Panc1 (cell line): ENCODE results near the gene SLC8A1. TPM values are rescaled to one million over a fixed set of nuclear protein-coding genes. Genes with fewer than 3 reads are reported as not detected.
A peak's percentile ranks its signal among the peaks of the same experiment; 100 is the strongest.

Experiments
- ATAC-seq: fragments of 200-7000 bp; cut with Tn5 transposase; 2 replicates; pipeline ENCODE4 v1.9.1; 2020; ENCODE audit warnings: mild to moderate bottlenecking, moderate library complexity
- Bru-seq: library from RNA; stranded (reverse); fragments of 400-500 nt; gene quantifications from one replicate; lab custom pipeline; 2021; lab: Mats Ljungman, UMichigan
- BruChase-seq, 2 experiments: library from RNA; stranded (reverse); fragments of 400-500 nt; gene quantifications; one replicate each; lab custom pipeline; 2021; lab: Mats Ljungman, UMichigan
- BruUV-seq: library from RNA; stranded (reverse); fragments of 400-500 nt; replicated peaks from 2 replicates; lab custom pipeline; 2021; lab: Mats Ljungman, UMichigan
- CTCF ChIA-PET: fragments of 300-600 bp; sonication (Branson Sonifier 250); formaldehyde crosslinking; loops from one replicate; lab custom pipeline; 2022; ENCODE audit warnings: antibody characterized with exemption; lab: Charles Lee
- POLR2A ChIA-PET: fragments of 300-600 bp; sonication (Branson Sonifier 250); formaldehyde crosslinking; loops from one replicate; lab custom pipeline; 2022; ENCODE audit warnings: antibody characterized with exemption; lab: Charles Lee
- DNase-seq: peaks from one replicate; pipeline ENCODE4 v3.0.0-alpha.2; 2010; ENCODE audit warnings: low read depth, low spot score
- H3K27ac ChIP-seq: 2 replicates; pipeline ENCODE4 v1.5.1; 2011; ENCODE audit warnings: mild to moderate bottlenecking, low read length, inconsistent platforms
- H3K27me3 ChIP-seq: fragments of 200-500 bp; sonication (Bioruptor generic); 2 replicates; pipeline ENCODE4 v1.6.0; 2014; ENCODE audit warnings: low read length, inconsistent platforms; ENCODE audit not compliant: control insufficient read depth, insufficient read depth
- H3K36me3 ChIP-seq: fragments of 200-500 bp; sonication (Bioruptor generic); 2 replicates; pipeline ENCODE4 v1.5.1; 2014; ENCODE audit warnings: inconsistent platforms, mild to moderate bottlenecking, low read length, moderate library complexity; ENCODE audit not compliant: control insufficient read depth, insufficient read depth
- H3K4me1 ChIP-seq: 2 replicates; pipeline ENCODE4 v1.5.1; 2011; ENCODE audit warnings: inconsistent platforms, mild to moderate bottlenecking, low read length, moderate library complexity; ENCODE audit not compliant: control insufficient read depth, insufficient read depth
- H3K4me3 ChIP-seq, 2 experiments: 2 replicates each; pipeline ENCODE4 v1.5.1; 2011 to 2012; ENCODE audit warnings: low read depth in 2 of 2, low read length in 2 of 2, mild to moderate bottlenecking in 2 of 2, inconsistent platforms in 1 of 2, moderate library complexity in 1 of 2
- H3K9me3 ChIP-seq: fragments of 200-500 bp; sonication (Bioruptor generic); 2 replicates; pipeline ENCODE4 v1.5.1; 2014; ENCODE audit warnings: low read depth, mild to moderate bottlenecking, inconsistent platforms, low read length, moderate library complexity; ENCODE audit not compliant: control insufficient read depth, insufficient read depth
- POLR2AphosphoS5 ChIP-seq: IDR thresholded peaks from 2 replicates; pipeline ENCODE4 v1.6.1; 2012; ENCODE audit warnings: mild to moderate bottlenecking, low read depth, low read length, moderate library complexity
- SIN3A ChIP-seq: IDR thresholded peaks from 2 replicates; pipeline ENCODE4 v1.6.1; 2012; ENCODE audit warnings: low read depth, mild to moderate bottlenecking, low read length, moderate library complexity, borderline replicate concordance; ENCODE audit not compliant: insufficient read depth
- TCF7L2 ChIP-seq: IDR thresholded peaks from 2 replicates; pipeline ENCODE4 v1.6.1; 2011; ENCODE audit warnings: mild to moderate bottlenecking, low read depth, low read length, inconsistent platforms
- in situ Hi-C: cut with HindIII; loops from 2 replicates; pipeline ENCODE4 v1.10.0; 2016; ENCODE audit warnings: low sequenced_read_pairs, low pct_unique_long_range_greater_than_20kb
- intact Hi-C: fragments of 100-400 bp; cut with micrococcal nuclease; formaldehyde crosslinking; loops from one replicate; pipeline ENCODE4 v1.10.0; 2022; ENCODE audit not compliant: unreplicated experiment
- long read RNA-seq: library from polyadenylated mRNA; unstranded; transcript quantifications from one replicate; pipeline ENCODE4 v2.0.0, GENCODE V29; 2021; ENCODE audit not compliant: unreplicated experiment
- polyA plus RNA-seq: library from polyadenylated mRNA; unstranded; fragments of >200 nt; gene quantifications from one replicate; pipeline ENCODE4 v1.2.1, GENCODE V29; 2012; ENCODE audit warnings: missing spikeins; ENCODE audit not compliant: insufficient read length
- total RNA-seq: library from RNA; stranded (reverse); gene quantifications from one replicate; pipeline ENCODE4 v1.2.1, GENCODE V29; 2021; ENCODE audit not compliant: unreplicated experiment
- TF ChIP-seq, protein P1 (sequence below): fragments of 450-650 bp; IDR thresholded peaks from 2 replicates; pipeline ENCODE4 v1.5.1; 2017; ENCODE audit warnings: mild to moderate bottlenecking
- TF ChIP-seq, protein P2 (sequence below), 2 experiments: IDR thresholded peaks; 2 replicates each; pipeline ENCODE4 v1.6.1; 2011 to 2012; ENCODE audit warnings: low read depth in 2 of 2, control low read depth in 1 of 2, low read length in 1 of 2, mild to moderate bottlenecking in 1 of 2, moderate library complexity in 1 of 2; ENCODE audit not compliant: insufficient read depth in 1 of 2

The SLC8A1 gene
- 0.59 TPM for total RNA-seq
- 0.13 TPM for polyA plus RNA-seq
- Bru-seq, nascent RNA = percentile 19 among the genes with signal in this experiment
- BruChase-seq, experiment 1, labeled RNA remaining after a 2-hour chase = percentile 25 among the genes with signal in this experiment
- percentile 21 among the genes with signal in this experiment for BruChase-seq, experiment 2, labeled RNA remaining after a 6-hour chase
- long read RNA-seq, partial matches to known transcripts = 0 of 1 reads
- long read RNA-seq, other reads (novel, unspliced or antisense) = 1 of 1 reads

DNA sequence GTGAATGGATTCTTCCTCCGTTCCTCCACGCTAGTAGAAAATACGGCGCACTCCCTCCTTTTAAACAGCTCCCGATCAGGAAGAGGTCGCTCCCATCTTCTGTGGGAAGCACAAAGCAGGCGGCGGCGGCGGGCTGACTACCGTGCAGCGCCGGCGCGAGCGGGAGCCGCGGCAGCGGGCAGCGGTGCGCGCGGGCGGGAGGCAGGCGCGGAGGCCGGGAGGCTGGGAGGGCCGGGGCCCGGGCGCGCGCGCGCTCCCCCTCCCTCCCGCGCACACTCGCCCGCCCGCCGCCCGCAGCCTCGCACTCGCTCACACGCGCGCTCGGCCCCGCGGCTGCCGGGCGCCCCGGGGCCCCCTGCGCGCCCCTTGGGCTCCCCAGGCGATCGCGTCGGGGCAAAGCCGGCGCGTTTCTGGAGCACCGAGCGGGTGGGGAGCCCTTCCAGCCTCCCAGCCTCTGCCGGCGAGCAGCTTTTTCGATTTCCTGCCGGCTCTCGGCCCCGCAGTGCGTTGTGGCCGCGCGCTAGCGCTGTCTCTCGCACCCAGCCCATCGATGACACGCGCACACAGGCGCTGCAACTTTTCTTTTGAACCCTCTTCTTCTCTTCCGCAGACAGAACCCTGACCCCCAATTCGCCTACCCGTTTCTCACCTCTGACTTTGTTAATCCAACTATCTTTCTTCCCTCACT, at the start of gene SLC8A1:
Gene SLC8A1, minus strand, starts transcription at position 173 of the 688 bp plus-strand sequence.
- peaks cover 12% of the 10 kb centered on the region for H3K27me3 ChIP-seq
- ATAC-seq (peak; percentile 82), DNase-seq (no peak)
- H3K4me3 ChIP-seq = peak within 1 kb of the TSS; percentile 48 to 51
- no peaks in the 10 kb centered on the region for H3K36me3 ChIP-seq
- H3K4me1 ChIP-seq = peaks cover 4% of the 10 kb centered on the region; the same call in 1 of the 2 replicates
- no peaks in the 10 kb centered on the region for H3K9me3 ChIP-seq
- in situ Hi-C loops = no loop called here
- BruUV-seq = no TSS peak
- TF ChIP-seq POLR2AphosphoS5 (no peak), TCF7L2 (no peak), SIN3A (no peak)
- TF ChIP-seq, protein P1, sequence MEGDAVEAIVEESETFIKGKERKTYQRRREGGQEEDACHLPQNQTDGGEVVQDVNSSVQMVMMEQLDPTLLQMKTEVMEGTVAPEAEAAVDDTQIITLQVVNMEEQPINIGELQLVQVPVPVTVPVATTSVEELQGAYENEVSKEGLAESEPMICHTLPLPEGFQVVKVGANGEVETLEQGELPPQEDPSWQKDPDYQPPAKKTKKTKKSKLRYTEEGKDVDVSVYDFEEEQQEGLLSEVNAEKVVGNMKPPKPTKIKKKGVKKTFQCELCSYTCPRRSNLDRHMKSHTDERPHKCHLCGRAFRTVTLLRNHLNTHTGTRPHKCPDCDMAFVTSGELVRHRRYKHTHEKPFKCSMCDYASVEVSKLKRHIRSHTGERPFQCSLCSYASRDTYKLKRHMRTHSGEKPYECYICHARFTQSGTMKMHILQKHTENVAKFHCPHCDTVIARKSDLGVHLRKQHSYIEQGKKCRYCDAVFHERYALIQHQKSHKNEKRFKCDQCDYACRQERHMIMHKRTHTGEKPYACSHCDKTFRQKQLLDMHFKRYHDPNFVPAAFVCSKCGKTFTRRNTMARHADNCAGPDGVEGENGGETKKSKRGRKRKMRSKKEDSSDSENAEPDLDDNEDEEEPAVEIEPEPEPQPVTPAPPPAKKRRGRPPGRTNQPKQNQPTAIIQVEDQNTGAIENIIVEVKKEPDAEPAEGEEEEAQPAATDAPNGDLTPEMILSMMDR = no peak
- TF ChIP-seq, protein P2, sequence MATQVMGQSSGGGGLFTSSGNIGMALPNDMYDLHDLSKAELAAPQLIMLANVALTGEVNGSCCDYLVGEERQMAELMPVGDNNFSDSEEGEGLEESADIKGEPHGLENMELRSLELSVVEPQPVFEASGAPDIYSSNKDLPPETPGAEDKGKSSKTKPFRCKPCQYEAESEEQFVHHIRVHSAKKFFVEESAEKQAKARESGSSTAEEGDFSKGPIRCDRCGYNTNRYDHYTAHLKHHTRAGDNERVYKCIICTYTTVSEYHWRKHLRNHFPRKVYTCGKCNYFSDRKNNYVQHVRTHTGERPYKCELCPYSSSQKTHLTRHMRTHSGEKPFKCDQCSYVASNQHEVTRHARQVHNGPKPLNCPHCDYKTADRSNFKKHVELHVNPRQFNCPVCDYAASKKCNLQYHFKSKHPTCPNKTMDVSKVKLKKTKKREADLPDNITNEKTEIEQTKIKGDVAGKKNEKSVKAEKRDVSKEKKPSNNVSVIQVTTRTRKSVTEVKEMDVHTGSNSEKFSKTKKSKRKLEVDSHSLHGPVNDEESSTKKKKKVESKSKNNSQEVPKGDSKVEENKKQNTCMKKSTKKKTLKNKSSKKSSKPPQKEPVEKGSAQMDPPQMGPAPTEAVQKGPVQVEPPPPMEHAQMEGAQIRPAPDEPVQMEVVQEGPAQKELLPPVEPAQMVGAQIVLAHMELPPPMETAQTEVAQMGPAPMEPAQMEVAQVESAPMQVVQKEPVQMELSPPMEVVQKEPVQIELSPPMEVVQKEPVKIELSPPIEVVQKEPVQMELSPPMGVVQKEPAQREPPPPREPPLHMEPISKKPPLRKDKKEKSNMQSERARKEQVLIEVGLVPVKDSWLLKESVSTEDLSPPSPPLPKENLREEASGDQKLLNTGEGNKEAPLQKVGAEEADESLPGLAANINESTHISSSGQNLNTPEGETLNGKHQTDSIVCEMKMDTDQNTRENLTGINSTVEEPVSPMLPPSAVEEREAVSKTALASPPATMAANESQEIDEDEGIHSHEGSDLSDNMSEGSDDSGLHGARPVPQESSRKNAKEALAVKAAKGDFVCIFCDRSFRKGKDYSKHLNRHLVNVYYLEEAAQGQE (IDR thresholded peaks at IDR 0.05; ENCODE audit: insufficient read depth in 1 of 2, low read depth in 2 of 2, low read length in 1 of 2) = no peak
- intact Hi-C loops = no loop called here
- H3K27ac ChIP-seq = no peak within 1 kb of the TSS
- ChIA-PET POLR2A (no interaction called here), CTCF (interaction anchor here (0.7 kb wide), 1 partner anchor 1232 kb away, joined by 4 read pairs; no protein-coding TSS in a partner anchor)

DNA sequence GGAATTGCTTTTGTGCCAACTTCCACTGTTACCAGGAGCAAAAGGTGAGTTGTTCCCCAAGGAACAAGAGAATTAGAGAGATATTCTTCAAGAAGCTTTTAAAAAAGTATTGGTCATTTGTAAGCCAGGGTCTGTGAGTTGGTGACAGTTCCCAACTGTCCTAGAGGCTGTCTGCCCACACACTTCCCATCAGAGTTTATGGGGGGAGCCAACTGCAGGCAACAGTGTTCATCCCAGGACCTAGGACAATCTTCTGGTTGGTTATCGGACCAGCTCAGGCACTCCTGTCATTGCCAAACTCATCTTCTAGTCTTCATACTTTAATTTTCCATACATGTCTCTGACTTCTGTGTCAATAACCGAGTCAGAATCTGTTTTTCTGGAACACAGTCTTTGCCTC, 47.5 kb upstream of the SLC8A1 start:
- Histone ChIP-seq H3K27me3 (no peaks in the 10 kb centered on the region), H3K9me3 (no peaks in the 10 kb centered on the region), H3K36me3 (no peaks in the 10 kb centered on the region), H3K4me1 (no peaks in the 10 kb centered on the region), H3K27ac (no peak overlapping the region), H3K4me3 (no peak overlapping the region)
- in situ Hi-C loops (no loop called here), intact Hi-C loops (no loop called here)
- ATAC-seq = no peak
- ChIA-PET POLR2A (no interaction called here), CTCF (no interaction called here)
- TF ChIP-seq TCF7L2 (no peak), SIN3A (no peak), POLR2AphosphoS5 (no peak)
- TF ChIP-seq, protein P2 (IDR thresholded peaks at IDR 0.05; ENCODE audit: insufficient read depth in 1 of 2, low read depth in 2 of 2, low read length in 1 of 2) = no peak
- TF ChIP-seq, protein P1 = no peak
- no TSS peak for BruUV-seq
- no peak for DNase-seq
